ENCODE results near the gene TGM3.

Gene TGM3

DNA sequence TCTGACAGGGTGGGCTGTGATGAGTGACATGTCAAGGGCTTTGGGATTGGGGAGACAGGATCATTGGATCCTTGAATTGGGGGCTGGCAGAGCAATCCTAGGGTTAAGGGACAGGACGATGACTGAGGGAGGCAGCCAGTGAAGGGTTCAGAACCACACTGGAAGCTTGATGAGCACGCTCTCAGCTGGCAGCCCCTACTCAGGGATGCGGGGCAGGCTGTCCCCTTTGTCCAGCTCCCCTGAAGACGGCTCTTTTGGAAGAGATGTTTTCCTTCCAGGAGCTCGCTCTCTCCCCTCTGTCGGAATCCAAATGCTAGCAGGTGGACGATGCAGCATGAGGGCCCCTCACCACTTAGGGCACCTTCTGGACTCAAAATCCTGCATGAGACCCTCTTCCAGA, 8.4 kb downstream of the TGM3 start:
- Histone ChIP-seq H3K27me3 (ENCODE audit: insufficient read depth, low read length, poor library complexity) (no peaks in the 10 kb centered on the region), H3K4me3 (ENCODE audit: low read length) (no peak overlapping the region), H3K4me1 (ENCODE audit: control insufficient read depth, low read depth, low read length) (no peaks in the 10 kb centered on the region), H3K79me1 (ENCODE audit: low read length) (no peaks in the 10 kb centered on the region), H3K4ac (ENCODE audit: low read depth, low read length) (no peak overlapping the region), H4K8ac (ENCODE audit: low read depth, low read length) (no peak overlapping the region), H3K56ac (ENCODE audit: low read length) (no peak overlapping the region), H3K27ac (ENCODE audit: low read depth, low read length) (no peak overlapping the region), H2AK5ac (ENCODE audit: low read length) (no peak overlapping the region), H3K4me2 (ENCODE audit: low read length) (no peak overlapping the region), H3K9ac (ENCODE audit: low read length) (no peak overlapping the region), H2BK5ac (ENCODE audit: low read length) (no peak overlapping the region), H3K23ac (ENCODE audit: low read length) (no peak overlapping the region), H3K79me2 (ENCODE audit: control insufficient read depth, insufficient read depth, low read length) (no peaks in the 10 kb centered on the region), H3K18ac (ENCODE audit: low read length) (no peak overlapping the region), H3K36me3 (ENCODE audit: control insufficient read depth, insufficient read depth, low read length) (no peaks in the 10 kb centered on the region), H4K5ac (ENCODE audit: low read length) (no peak overlapping the region), H2BK15ac (replicated peaks; ENCODE audit: low read depth) (no peak overlapping the region), H2BK120ac (ENCODE audit: low read depth, low read length) (no peak overlapping the region)
- no peak for DNase-seq
- WGBS (ENCODE audit: extremely low coverage, insufficient coverage, low lambda C conversion rate) = no CpG with 5 or more reads among the region's 7 CpGs

DNA sequence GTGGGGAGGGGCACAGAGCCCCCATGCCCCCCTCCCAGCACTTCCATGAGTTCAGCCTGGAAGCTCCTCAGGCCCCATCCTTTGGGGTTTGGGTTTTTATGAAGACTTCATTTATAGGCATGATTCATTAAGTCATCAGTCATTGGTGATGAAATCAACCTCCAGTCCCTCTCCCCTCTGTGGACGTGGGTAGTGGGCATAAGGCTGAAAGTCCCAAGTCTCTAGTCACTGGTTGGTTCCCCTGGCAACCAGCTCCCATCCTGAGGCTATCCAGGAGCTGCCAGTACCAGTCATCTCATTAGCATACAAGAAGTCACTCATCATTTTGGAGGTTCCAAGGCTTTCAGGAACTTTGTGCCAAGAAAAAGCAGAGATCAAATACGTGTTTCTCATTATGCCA, 9.2 kb downstream of the TGM3 start:
- no CpG with 5 or more reads among the region's 2 CpGs for WGBS (ENCODE audit: extremely low coverage, insufficient coverage, low lambda C conversion rate)

DNA sequence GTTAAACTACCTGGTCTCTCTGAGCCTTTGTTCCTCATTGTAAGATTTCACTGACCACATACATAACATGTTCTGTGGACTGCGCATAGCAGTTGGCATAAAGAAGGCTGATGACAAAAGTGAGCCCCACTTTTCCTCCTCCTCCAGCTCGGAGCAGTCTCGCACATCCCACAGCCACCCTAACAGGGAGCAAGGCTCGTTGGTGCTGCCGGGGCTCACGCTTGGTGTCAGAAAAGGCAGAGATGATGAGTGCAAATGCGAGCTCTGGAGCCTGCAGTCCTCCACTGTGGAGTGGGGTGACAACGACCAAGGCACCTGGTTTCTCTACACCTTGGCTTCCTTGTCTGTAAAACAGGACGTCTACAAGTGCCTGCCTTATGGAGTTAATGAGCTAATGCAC, 9.7 kb downstream of the TGM3 start:
- Histone ChIP-seq H3K18ac (ENCODE audit: low read length) (no peak overlapping the region), H3K4me1 (ENCODE audit: control insufficient read depth, low read depth, low read length) (no peaks in the 10 kb centered on the region), H3K4me3 (ENCODE audit: low read length) (no peak overlapping the region), H3K56ac (ENCODE audit: low read length) (no peak overlapping the region), H2BK5ac (ENCODE audit: low read length) (no peak overlapping the region), H3K36me3 (ENCODE audit: control insufficient read depth, insufficient read depth, low read length) (no peaks in the 10 kb centered on the region), H3K23ac (ENCODE audit: low read length) (no peak overlapping the region), H3K79me1 (ENCODE audit: low read length) (no peaks in the 10 kb centered on the region), H3K27me3 (ENCODE audit: insufficient read depth, low read length, poor library complexity) (no peaks in the 10 kb centered on the region), H4K8ac (ENCODE audit: low read depth, low read length) (no peak overlapping the region), H3K4me2 (ENCODE audit: low read length) (no peak overlapping the region), H3K9ac (ENCODE audit: low read length) (no peak overlapping the region), H3K27ac (ENCODE audit: low read depth, low read length) (no peak overlapping the region), H3K4ac (ENCODE audit: low read depth, low read length) (no peak overlapping the region), H2BK120ac (ENCODE audit: low read depth, low read length) (no peak overlapping the region), H2BK15ac (replicated peaks; ENCODE audit: low read depth) (no peak overlapping the region), H4K5ac (ENCODE audit: low read length) (no peak overlapping the region), H3K79me2 (ENCODE audit: control insufficient read depth, insufficient read depth, low read length) (no peaks in the 10 kb centered on the region), H2AK5ac (ENCODE audit: low read length) (no peak overlapping the region)
- no CpG with 5 or more reads among the region's 9 CpGs for WGBS (ENCODE audit: extremely low coverage, insufficient coverage, low lambda C conversion rate)
- no peak for DNase-seq

More for the DNA sequence above, 9.2 kb downstream of the TGM3 start:
- no peak overlapping the region for H3K23ac ChIP-seq (ENCODE audit: low read length)
- H2AK5ac ChIP-seq (ENCODE audit: low read length) = no peak overlapping the region
- H3K27me3 ChIP-seq (ENCODE audit: insufficient read depth, low read length, poor library complexity) = no peaks in the 10 kb centered on the region
- H3K56ac ChIP-seq (ENCODE audit: low read length) = no peak overlapping the region
- H3K36me3 ChIP-seq (ENCODE audit: control insufficient read depth, insufficient read depth, low read length) = no peaks in the 10 kb centered on the region
- no peak overlapping the region for H2BK120ac ChIP-seq (ENCODE audit: low read depth, low read length)
- H4K5ac ChIP-seq (ENCODE audit: low read length) = no peak overlapping the region
- H2BK5ac ChIP-seq (ENCODE audit: low read length) = no peak overlapping the region
- H3K4me3 ChIP-seq (ENCODE audit: low read length) = no peak overlapping the region
- H3K4me2 ChIP-seq (ENCODE audit: low read length) = no peak overlapping the region
- H3K9ac ChIP-seq (ENCODE audit: low read length) = no peak overlapping the region
- no peaks in the 10 kb centered on the region for H3K79me2 ChIP-seq (ENCODE audit: control insufficient read depth, insufficient read depth, low read length)
- no peak overlapping the region for H3K27ac ChIP-seq (ENCODE audit: low read depth, low read length)
- H4K8ac ChIP-seq (ENCODE audit: low read depth, low read length) = no peak overlapping the region
- H3K4ac ChIP-seq (ENCODE audit: low read depth, low read length) = no peak overlapping the region
- H3K79me1 ChIP-seq (ENCODE audit: low read length) = no peaks in the 10 kb centered on the region
- no peak overlapping the region for H2BK15ac ChIP-seq (replicated peaks; ENCODE audit: low read depth)
- no peak overlapping the region for H3K18ac ChIP-seq (ENCODE audit: low read length)
- H3K4me1 ChIP-seq (ENCODE audit: control insufficient read depth, low read depth, low read length) = no peaks in the 10 kb centered on the region
- DNase-seq = no peak

DNA sequence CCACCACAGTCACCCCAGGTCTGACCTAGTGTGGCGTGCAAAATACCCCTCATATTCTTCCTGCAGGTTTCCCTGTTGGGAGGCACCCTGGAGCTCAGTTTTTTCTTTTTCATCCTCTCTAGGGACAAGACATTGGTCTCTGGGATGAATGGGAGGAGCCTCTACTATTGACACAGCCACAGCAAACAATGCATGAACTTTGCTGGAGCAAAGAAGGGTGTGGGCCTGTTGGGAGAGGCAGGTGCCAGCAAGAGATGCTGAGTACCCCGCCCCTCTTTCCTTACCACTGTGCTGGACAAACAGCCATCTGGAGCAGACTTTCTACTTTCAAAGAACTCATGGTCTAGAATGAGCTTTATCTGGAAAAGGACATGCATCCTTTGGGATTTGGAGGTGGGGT, 10.1 kb downstream of the TGM3 start:
- H3K9ac ChIP-seq (ENCODE audit: low read length) = no peak overlapping the region
- no peak overlapping the region for H2AK5ac ChIP-seq (ENCODE audit: low read length)
- H3K4me2 ChIP-seq (ENCODE audit: low read length) = no peak overlapping the region
- no peaks in the 10 kb centered on the region for H3K27me3 ChIP-seq (ENCODE audit: insufficient read depth, low read length, poor library complexity)
- H3K56ac ChIP-seq (ENCODE audit: low read length) = no peak overlapping the region
- no peak overlapping the region for H3K23ac ChIP-seq (ENCODE audit: low read length)
- no peak overlapping the region for H2BK15ac ChIP-seq (replicated peaks; ENCODE audit: low read depth)
- no peak overlapping the region for H3K18ac ChIP-seq (ENCODE audit: low read length)
- WGBS (ENCODE audit: extremely low coverage, insufficient coverage, low lambda C conversion rate) = no CpG with 5 or more reads among the region's 2 CpGs
- no peaks in the 10 kb centered on the region for H3K4me1 ChIP-seq (ENCODE audit: control insufficient read depth, low read depth, low read length)
- no peaks in the 10 kb centered on the region for H3K79me2 ChIP-seq (ENCODE audit: control insufficient read depth, insufficient read depth, low read length)
- H3K36me3 ChIP-seq (ENCODE audit: control insufficient read depth, insufficient read depth, low read length) = no peaks in the 10 kb centered on the region
- H3K79me1 ChIP-seq (ENCODE audit: low read length) = no peaks in the 10 kb centered on the region
- no peak for DNase-seq
- no peak overlapping the region for H4K5ac ChIP-seq (ENCODE audit: low read length)
- H3K4ac ChIP-seq (ENCODE audit: low read depth, low read length) = no peak overlapping the region
- H3K4me3 ChIP-seq (ENCODE audit: low read length) = no peak overlapping the region
- H2BK5ac ChIP-seq (ENCODE audit: low read length) = no peak overlapping the region
- no peak overlapping the region for H4K8ac ChIP-seq (ENCODE audit: low read depth, low read length)
- H3K27ac ChIP-seq (ENCODE audit: low read depth, low read length) = no peak overlapping the region
- H2BK120ac ChIP-seq (ENCODE audit: low read depth, low read length) = no peak overlapping the region

DNA sequence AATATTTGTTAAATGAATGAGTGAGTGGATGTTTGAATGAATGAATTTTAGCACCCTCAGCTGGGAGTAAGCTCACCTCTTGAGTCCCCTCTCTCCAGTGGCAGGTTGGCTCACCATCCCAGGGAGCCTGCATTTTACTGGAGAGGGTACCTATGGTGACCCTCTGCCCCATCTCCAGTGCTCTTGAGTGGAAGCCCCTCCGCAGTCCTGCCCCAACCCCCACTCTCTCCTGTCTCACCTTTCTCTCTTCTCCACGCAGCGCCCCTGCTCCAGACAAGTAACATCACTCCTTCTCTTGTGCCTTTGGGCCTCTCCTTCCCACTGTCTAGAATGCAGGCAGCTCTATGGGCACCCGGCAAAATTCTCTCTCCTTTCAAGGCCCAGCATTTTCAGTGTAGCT, 11.3 kb downstream of the TGM3 start:
- no peak overlapping the region for H3K4me2 ChIP-seq (ENCODE audit: low read length)
- no CpG with 5 or more reads among the region's 4 CpGs for WGBS (ENCODE audit: extremely low coverage, insufficient coverage, low lambda C conversion rate)
- no peak for DNase-seq
- H4K5ac ChIP-seq (ENCODE audit: low read length) = no peak overlapping the region
- H3K9ac ChIP-seq (ENCODE audit: low read length) = no peak overlapping the region
- H3K56ac ChIP-seq (ENCODE audit: low read length) = no peak overlapping the region
- H3K36me3 ChIP-seq (ENCODE audit: control insufficient read depth, insufficient read depth, low read length) = no peaks in the 10 kb centered on the region
- H4K8ac ChIP-seq (ENCODE audit: low read depth, low read length) = no peak overlapping the region
- no peak overlapping the region for H2BK5ac ChIP-seq (ENCODE audit: low read length)
- H2BK15ac ChIP-seq (replicated peaks; ENCODE audit: low read depth) = no peak overlapping the region
- no peaks in the 10 kb centered on the region for H3K4me1 ChIP-seq (ENCODE audit: control insufficient read depth, low read depth, low read length)
- H3K27ac ChIP-seq (ENCODE audit: low read depth, low read length) = no peak overlapping the region
- H2AK5ac ChIP-seq (ENCODE audit: low read length) = no peak overlapping the region
- no peak overlapping the region for H2BK120ac ChIP-seq (ENCODE audit: low read depth, low read length)
- no peak overlapping the region for H3K4ac ChIP-seq (ENCODE audit: low read depth, low read length)
- H3K18ac ChIP-seq (ENCODE audit: low read length) = no peak overlapping the region
- H3K79me2 ChIP-seq (ENCODE audit: control insufficient read depth, insufficient read depth, low read length) = no peaks in the 10 kb centered on the region
- no peak overlapping the region for H3K23ac ChIP-seq (ENCODE audit: low read length)
- H3K27me3 ChIP-seq (ENCODE audit: insufficient read depth, low read length, poor library complexity) = no peaks in the 10 kb centered on the region
- no peak overlapping the region for H3K4me3 ChIP-seq (ENCODE audit: low read length)
- no peaks in the 10 kb centered on the region for H3K79me1 ChIP-seq (ENCODE audit: low read length)

DNA sequence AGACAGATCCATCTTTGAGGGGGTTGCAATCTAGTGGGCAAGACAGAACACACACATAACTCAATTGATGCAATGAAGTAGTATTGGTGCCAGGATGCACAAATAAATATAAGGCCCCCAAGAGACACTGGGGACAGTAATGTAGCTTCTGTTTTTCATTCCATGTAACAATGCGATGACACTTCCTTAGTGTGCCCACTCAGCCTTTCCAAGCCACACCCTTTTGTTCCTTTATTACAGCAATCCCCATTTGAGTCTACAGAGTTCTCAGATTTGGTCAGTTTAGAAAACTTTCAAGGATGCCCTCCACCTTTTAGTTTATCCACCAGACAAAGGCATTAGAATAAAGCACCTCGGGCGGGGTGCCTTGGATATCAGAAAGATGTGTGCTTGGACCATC, 15.5 kb downstream of the TGM3 start:
- Histone ChIP-seq H3K4ac (ENCODE audit: low read depth, low read length) (no peak overlapping the region), H3K23ac (ENCODE audit: low read length) (no peak overlapping the region), H4K8ac (ENCODE audit: low read depth, low read length) (no peak overlapping the region), H2AK5ac (ENCODE audit: low read length) (no peak overlapping the region), H3K4me3 (ENCODE audit: low read length) (no peak overlapping the region), H3K79me1 (ENCODE audit: low read length) (no peaks in the 10 kb centered on the region), H3K56ac (ENCODE audit: low read length) (no peak overlapping the region), H3K79me2 (ENCODE audit: control insufficient read depth, insufficient read depth, low read length) (no peaks in the 10 kb centered on the region), H3K27me3 (ENCODE audit: insufficient read depth, low read length, poor library complexity) (no peaks in the 10 kb centered on the region), H4K5ac (ENCODE audit: low read length) (no peak overlapping the region), H2BK120ac (ENCODE audit: low read depth, low read length) (no peak overlapping the region), H3K4me2 (ENCODE audit: low read length) (no peak overlapping the region), H2BK5ac (ENCODE audit: low read length) (no peak overlapping the region), H3K36me3 (ENCODE audit: control insufficient read depth, insufficient read depth, low read length) (no peaks in the 10 kb centered on the region), H3K9ac (ENCODE audit: low read length) (no peak overlapping the region), H3K27ac (ENCODE audit: low read depth, low read length) (no peak overlapping the region), H3K18ac (ENCODE audit: low read length) (no peak overlapping the region), H3K4me1 (ENCODE audit: control insufficient read depth, low read depth, low read length) (no peaks in the 10 kb centered on the region), H2BK15ac (replicated peaks; ENCODE audit: low read depth) (no peak overlapping the region)
- DNase-seq = no peak
- WGBS (ENCODE audit: extremely low coverage, insufficient coverage, low lambda C conversion rate) = no CpG with 5 or more reads among the region's 3 CpGs
